ENCODE data around the gene KCNJ15. TPM values are rescaled to one million over a fixed set of nuclear protein-coding genes. Genes with fewer than 3 reads are reported as not detected.

The KCNJ15 gene
- total and polyA plus RNA-seq, 2 experiments from 2014 or later, result not detected

DNA sequence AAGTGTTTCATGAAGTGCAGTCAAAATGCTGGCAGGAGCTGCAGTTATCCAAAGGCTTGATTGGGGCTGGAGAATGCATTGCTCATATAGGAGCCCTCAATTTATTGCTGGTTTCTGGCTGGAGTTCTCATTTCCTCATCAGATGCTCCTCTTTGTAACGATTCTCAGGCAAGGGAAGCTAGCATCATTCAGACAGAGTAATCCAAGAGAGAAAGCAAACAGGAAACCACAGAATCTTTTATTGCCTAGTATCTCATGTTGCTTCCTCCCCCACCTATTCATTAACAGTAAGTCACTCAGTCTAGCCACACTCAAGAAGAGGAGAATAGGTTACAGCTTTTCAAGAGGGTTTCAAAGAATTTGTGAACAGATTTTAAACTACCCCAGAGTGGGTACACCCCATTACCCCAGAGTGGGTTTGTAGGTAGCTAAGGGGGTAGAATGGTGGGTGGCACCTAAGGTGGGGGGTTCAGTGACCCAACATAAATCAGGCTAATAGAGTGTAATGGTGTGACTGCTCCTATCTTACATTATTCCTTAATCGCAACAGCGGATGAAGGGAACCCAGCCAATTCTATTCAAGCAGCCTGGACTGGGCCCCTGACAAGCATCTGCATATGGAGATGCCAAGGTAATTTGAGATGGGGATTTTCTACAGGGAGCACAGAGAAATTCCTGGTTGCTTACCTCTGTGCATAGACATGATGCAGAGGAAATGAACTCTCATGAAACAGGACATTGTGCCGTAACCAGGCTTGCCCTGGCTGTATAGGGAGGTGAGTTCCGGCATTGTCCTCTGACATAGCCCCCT is 67.1 kb downstream of the KCNJ15 start:
- Histone ChIP-seq H3F3A (replicated peaks; ENCODE audit: low read depth) (no peaks in the 10 kb centered on the region), H3K4me2 (peak overlapping the region; percentile 57)

DNA sequence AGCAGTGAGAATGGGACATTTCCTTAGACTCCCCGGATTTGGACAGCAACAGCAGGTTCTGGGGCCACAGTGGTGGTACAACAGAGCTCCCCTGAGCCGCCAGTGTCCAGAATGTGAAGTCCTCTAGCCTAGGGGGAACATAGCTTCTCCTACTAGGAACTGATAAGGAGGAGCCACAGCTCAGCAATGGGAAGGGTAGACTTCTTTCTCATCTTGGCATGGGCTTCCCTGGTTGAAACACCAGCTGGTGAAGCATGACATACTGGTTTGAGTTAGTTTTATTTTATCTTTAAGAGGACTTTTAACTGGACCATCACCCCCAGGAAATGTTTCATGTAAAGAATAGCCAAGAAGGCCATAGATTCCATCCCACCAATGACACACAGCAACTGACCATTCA is 68.4 kb downstream of the KCNJ15 start:
- peaks cover 2% of the 10 kb centered on the region for H3K27me3 Mint-ChIP-seq (ENCODE audit: insufficient read depth, low read depth, poor library complexity)
- no peak overlapping the region for H3K27ac ChIP-seq (ENCODE audit: low read depth)

More for the DNA sequence above, 67.1 kb downstream of the KCNJ15 start:
- Histone ChIP-seq H4K20me1 (replicated peaks; ENCODE audit: insufficient read depth) (no peaks in the 10 kb centered on the region), H3K9me2 (ENCODE audit: insufficient read depth) (peaks cover 22% of the 10 kb centered on the region), H3K4me1 (ENCODE audit: insufficient read depth) (peaks cover 24% of the 10 kb centered on the region), H3K27ac (ENCODE audit: low read depth) (0 out of 2 replicates have a peak overlapping the region, but pooled peaks have one; percentile 41), H3K79me2 (replicated peaks; ENCODE audit: insufficient read depth) (no peaks in the 10 kb centered on the region), H3K4me3 (0 out of 2 replicates have a peak overlapping the region, but pooled peaks have one; percentile 5), H3K27me3 (ENCODE audit: insufficient read depth) (no peaks in the 10 kb centered on the region), H3K36me3 (ENCODE audit: insufficient read depth) (no peaks in the 10 kb centered on the region; the same call in 1 of the 2 replicates), H2AFZ (no peak overlapping the region)
- H3K9me3 Mint-ChIP-seq, result no peaks in the 10 kb centered on the region; the same call in 2 of the 3 replicates
- peak overlapping the region; percentile 88 for H3K27ac Mint-ChIP-seq
- no peaks in the 10 kb centered on the region for H3K36me3 Mint-ChIP-seq (ENCODE audit: low read depth)
- peaks cover 27% of the 10 kb centered on the region for H3K4me1 Mint-ChIP-seq
- peaks cover 2% of the 10 kb centered on the region for H3K27me3 Mint-ChIP-seq (ENCODE audit: insufficient read depth, low read depth, poor library complexity)
- TF ChIP-seq, protein P1, sequence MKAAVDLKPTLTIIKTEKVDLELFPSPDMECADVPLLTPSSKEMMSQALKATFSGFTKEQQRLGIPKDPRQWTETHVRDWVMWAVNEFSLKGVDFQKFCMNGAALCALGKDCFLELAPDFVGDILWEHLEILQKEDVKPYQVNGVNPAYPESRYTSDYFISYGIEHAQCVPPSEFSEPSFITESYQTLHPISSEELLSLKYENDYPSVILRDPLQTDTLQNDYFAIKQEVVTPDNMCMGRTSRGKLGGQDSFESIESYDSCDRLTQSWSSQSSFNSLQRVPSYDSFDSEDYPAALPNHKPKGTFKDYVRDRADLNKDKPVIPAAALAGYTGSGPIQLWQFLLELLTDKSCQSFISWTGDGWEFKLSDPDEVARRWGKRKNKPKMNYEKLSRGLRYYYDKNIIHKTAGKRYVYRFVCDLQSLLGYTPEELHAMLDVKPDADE (IDR thresholded peaks at IDR 0.05), result no peak
- no peak for TF ChIP-seq POLR2AphosphoS5 (IDR thresholded peaks at IDR 0.05; ENCODE audit: low read depth)
- ATAC-seq (peak; percentile 96), DNase-seq (ENCODE audit: low spot score) (peak; percentile 83)
- 0 out of 3 replicates have a peak overlapping the region, but pooled peaks have one; percentile 32 for H3K4me3 Mint-ChIP-seq

DNA sequence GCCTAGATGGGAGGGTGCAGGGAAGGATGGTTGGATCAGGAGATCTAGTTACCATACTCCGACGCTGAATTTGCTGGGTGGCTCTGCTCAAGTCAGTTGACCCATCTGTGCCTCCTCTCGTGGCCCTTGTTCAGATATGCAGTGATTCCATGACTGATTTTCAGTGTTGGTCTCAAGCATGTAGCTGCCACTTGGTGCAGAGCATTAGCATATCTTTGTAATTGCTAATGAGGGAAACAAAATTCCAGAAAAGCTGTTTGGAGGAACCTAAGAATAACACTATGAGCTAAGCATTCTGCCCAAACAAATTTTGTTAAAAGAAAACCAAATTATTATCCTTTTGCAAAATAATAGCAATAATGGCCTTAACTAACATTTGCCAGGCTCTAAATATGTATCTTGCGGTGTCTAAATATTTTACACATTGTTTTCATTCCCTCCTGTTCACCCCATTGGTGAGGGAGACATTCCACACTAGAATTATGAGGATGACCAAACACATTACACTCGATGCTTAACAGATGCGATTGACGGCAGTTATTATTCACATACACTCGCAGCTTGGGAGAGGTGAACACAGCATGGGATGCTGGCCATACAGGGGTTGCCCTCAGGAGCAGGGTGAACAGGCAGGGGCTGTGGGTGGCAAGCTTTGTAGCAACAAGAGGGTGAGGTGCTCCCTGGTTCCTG is 69.1 kb downstream of the KCNJ15 start:
- DNase-seq (ENCODE audit: low spot score) (no peak), ATAC-seq (no peak)
- Histone ChIP-seq H3K27me3 (ENCODE audit: insufficient read depth) (no peaks in the 10 kb centered on the region), H3K36me3 (ENCODE audit: insufficient read depth) (no peaks in the 10 kb centered on the region; the same call in 1 of the 2 replicates), H3K9me2 (ENCODE audit: insufficient read depth) (peaks cover 31% of the 10 kb centered on the region), H3K27ac (ENCODE audit: low read depth) (no peak overlapping the region), H3K4me1 (ENCODE audit: insufficient read depth) (peaks cover 24% of the 10 kb centered on the region), H3K79me2 (replicated peaks; ENCODE audit: insufficient read depth) (no peaks in the 10 kb centered on the region), H2AFZ (no peak overlapping the region), H4K20me1 (replicated peaks; ENCODE audit: insufficient read depth) (no peaks in the 10 kb centered on the region), H3K4me2 (no peak overlapping the region), H3F3A (replicated peaks; ENCODE audit: low read depth) (no peaks in the 10 kb centered on the region), H3K4me3 (no peak overlapping the region)
- peaks cover 27% of the 10 kb centered on the region for H3K4me1 Mint-ChIP-seq
- TF ChIP-seq ZNF114 (CRISPR knock-in tag; IDR thresholded peaks at IDR 0.05), result no peak
- TF ChIP-seq EZH2phosphoT487 (IDR thresholded peaks at IDR 0.05; ENCODE audit: unreplicated experiment), result no peak
- TF ChIP-seq, protein P2, sequence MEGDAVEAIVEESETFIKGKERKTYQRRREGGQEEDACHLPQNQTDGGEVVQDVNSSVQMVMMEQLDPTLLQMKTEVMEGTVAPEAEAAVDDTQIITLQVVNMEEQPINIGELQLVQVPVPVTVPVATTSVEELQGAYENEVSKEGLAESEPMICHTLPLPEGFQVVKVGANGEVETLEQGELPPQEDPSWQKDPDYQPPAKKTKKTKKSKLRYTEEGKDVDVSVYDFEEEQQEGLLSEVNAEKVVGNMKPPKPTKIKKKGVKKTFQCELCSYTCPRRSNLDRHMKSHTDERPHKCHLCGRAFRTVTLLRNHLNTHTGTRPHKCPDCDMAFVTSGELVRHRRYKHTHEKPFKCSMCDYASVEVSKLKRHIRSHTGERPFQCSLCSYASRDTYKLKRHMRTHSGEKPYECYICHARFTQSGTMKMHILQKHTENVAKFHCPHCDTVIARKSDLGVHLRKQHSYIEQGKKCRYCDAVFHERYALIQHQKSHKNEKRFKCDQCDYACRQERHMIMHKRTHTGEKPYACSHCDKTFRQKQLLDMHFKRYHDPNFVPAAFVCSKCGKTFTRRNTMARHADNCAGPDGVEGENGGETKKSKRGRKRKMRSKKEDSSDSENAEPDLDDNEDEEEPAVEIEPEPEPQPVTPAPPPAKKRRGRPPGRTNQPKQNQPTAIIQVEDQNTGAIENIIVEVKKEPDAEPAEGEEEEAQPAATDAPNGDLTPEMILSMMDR (conservative IDR thresholded peaks at IDR 0.05; ENCODE audit: low read depth in 2 of 2), result no peak
- no peak for TF ChIP-seq NANOG (IDR thresholded peaks at IDR 0.05; ENCODE audit: borderline replicate concordance)
- TF ChIP-seq, protein P1 (IDR thresholded peaks at IDR 0.05), result no peak
- TF ChIP-seq ZNF331 (CRISPR knock-in tag; IDR thresholded peaks at IDR 0.05; ENCODE audit: low read depth), result no peak
- no peak for TF ChIP-seq STAT1 (IDR thresholded peaks at IDR 0.05; ENCODE audit: unreplicated experiment)
- TF ChIP-seq CREB1 (CRISPR knock-in tag; IDR thresholded peaks at IDR 0.05; ENCODE audit: low read depth), result no peak
- no peak for TF ChIP-seq EZH2 (IDR thresholded peaks at IDR 0.05; ENCODE audit: low read depth, unreplicated experiment)
- no peak for TF ChIP-seq JUNB (IDR thresholded peaks at IDR 0.05; ENCODE audit: unreplicated experiment)
- H3K9me3 Mint-ChIP-seq, result no peaks in the 10 kb centered on the region; the same call in 1 of the 3 replicates
- no peak overlapping the region for H3K27ac Mint-ChIP-seq
- no peak overlapping the region for H3K4me3 Mint-ChIP-seq
- peaks cover 2% of the 10 kb centered on the region for H3K27me3 Mint-ChIP-seq (ENCODE audit: insufficient read depth, low read depth, poor library complexity)
- no peaks in the 10 kb centered on the region for H3K36me3 Mint-ChIP-seq (ENCODE audit: low read depth)

More for the DNA sequence above, 68.4 kb downstream of the KCNJ15 start:
- Histone ChIP-seq H3K4me1 (ENCODE audit: insufficient read depth) (peaks cover 24% of the 10 kb centered on the region), H3K27me3 (ENCODE audit: insufficient read depth) (no peaks in the 10 kb centered on the region), H3K79me2 (replicated peaks; ENCODE audit: insufficient read depth) (no peaks in the 10 kb centered on the region), H2AFZ (no peak overlapping the region), H3F3A (replicated peaks; ENCODE audit: low read depth) (no peaks in the 10 kb centered on the region), H3K4me2 (no peak overlapping the region), H3K36me3 (ENCODE audit: insufficient read depth) (no peaks in the 10 kb centered on the region; the same call in 1 of the 2 replicates), H4K20me1 (replicated peaks; ENCODE audit: insufficient read depth) (no peaks in the 10 kb centered on the region), H3K9me2 (ENCODE audit: insufficient read depth) (peaks cover 25% of the 10 kb centered on the region), H3K4me3 (no peak overlapping the region)
- DNase-seq (ENCODE audit: low spot score) (no peak), ATAC-seq (no peak)
- TF ChIP-seq ZNF331 (CRISPR knock-in tag; IDR thresholded peaks at IDR 0.05; ENCODE audit: low read depth) (no peak), JUNB (IDR thresholded peaks at IDR 0.05; ENCODE audit: unreplicated experiment) (no peak), ZNF114 (CRISPR knock-in tag; IDR thresholded peaks at IDR 0.05) (no peak), NANOG (IDR thresholded peaks at IDR 0.05; ENCODE audit: borderline replicate concordance) (no peak)
- Mint-ChIP-seq H3K9me3 (no peaks in the 10 kb centered on the region; the same call in 1 of the 3 replicates), H3K36me3 (ENCODE audit: low read depth) (no peaks in the 10 kb centered on the region), H3K4me1 (peaks cover 27% of the 10 kb centered on the region), H3K4me3 (no peak overlapping the region), H3K27ac (no peak overlapping the region)

Data from GM23338 (cell line).